SIG-M5 treated with dmso at 0.1 percent for 504 hours (cell line): ENCODE data around the gene VCPKMT.

ENCODE experiments used
- DNase-seq: peaks from one replicate; lab custom pipeline; 2025; ENCODE audit not compliant: unreplicated experiment; lab: John Stamatoyannopoulos, UW

VCPKMT gene

DNA sequence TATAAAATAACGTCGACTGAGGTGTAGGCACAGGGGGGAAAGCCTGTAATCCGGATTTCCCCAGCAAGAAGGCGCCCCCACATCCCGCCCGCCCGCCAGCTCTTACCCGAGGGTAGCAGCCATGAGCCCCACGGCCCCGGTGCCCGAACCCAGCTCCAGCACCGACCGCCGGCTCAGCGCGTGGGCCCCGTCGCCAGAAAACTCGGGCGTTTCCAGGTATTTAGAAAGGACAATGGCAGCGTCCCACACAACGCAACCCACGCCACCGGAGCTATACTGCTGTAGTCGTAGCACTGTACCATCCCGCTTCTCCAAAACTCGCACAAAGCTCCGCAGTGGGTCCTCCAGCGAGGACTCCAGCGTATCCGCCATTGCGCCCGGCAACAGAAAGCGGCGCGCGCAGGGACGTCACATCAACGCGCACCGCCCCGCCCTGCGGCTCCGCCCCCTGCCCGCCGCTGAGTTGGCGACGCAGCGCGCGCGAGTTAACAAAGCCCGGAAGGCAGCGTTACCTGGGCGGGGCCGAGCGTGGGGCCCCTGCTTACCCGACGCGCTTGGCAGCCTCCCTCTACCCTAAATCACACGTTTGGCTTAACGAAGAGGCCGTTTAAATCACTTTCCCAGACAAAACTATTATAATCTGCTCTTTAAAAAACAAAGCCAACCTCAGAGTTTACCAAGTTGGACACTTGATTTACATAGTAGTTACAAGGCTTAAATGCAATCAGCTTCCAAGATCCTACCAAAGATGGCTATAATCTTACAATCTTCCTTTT lies at the start of gene VCPKMT:
Gene VCPKMT (minus strand): TSS at position 392 of the 776 bp plus-strand sequence. CDS start 20 bp downstream, at position 372.
- DNase-seq: peak; percentile 90

- DNase-seq: no peak
Measured at GRCh38 chr14:50156111-50156510, 39.7 kb upstream of the VCPKMT start.

GRCh38 chr14:50148799-50149198 lies 32.4 kb upstream of the VCPKMT start:
- no peak for DNase-seq

DNA sequence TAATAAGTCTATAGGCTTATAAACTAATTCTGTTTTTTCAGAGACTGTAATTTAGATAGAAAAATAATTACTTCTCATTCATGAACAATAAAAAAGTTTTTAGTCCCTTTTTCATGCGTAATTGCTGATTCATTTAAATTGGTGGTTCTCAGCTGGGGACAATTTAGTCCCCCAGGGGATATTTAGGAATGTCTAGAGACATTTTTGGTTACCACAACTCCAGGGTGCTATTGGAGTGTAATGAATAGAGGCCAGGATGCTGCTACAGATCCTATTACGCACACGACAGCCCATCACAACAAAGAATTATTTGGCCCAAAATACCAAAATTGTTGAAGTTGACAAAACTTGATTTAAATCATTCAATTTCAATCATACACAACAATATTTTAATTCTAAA lies 22.8 kb upstream of the VCPKMT start:
- no peak for DNase-seq

DNA sequence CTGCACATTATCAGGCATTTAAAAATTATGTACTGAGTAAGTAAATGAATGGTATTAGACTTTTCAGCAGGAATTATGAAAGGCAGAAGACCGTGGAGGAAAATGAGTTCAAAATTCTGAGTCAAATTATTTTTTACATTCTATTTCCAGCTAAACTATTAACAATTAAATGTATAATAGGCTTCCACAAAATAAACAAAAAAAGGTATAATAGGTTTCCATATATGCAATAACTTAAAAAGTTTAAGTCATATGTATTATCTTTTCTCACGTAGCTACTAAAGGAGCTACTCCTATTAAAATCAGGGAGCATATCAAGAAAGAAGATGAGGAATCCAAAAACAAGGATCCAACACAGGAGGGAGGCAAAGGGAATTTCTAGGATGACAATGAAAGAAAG lies 11.4 kb upstream of the VCPKMT start:
- DNase-seq: no peak

DNA sequence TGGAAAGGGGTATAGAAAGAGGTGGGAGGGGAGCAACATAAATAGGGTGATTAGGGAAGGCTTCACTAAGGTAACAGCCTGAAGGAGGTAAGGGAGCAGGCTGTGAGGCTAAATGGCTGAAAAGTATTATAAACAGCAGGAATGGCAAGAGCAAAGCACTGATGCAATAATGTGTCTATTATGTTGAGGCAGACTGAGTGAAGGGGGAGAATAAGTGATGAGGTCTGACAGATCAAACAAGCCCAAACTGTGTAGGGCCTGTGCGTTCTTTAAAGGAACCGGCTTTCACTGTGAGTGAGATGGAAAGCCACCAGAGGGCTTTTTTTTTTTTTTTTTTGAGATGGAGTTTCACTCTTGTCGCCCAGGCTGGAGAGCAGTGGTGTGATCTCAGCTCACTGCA lies 6.7 kb upstream of the VCPKMT start:
- no peak for DNase-seq

GRCh38 chr14:50122291-50122690 lies 5.9 kb upstream of the VCPKMT start:
- DNase-seq: no peak

- DNase-seq: no peak
Measured at GRCh38 chr14:50121486-50121885, 5.1 kb upstream of the VCPKMT start.

DNA sequence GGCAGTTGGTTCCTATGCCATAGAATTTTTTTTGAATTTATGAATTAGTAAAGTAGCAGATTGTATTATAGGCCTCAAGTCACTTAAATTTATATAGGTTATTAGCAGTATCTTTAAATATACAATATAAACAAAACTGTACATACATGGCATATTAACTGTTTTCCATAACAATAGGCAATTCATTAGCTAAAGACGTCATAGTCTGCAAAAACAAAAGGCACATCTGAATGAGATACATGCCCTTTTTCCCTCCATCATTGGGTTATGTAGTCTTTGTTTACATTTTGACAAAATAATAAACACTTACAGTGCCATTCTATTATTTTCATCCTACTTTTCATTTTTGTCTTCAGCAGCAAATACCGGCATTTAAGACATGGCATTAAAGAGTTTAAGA lies 1.1 kb upstream of the VCPKMT start:
- DNase-seq: no peak

- DNase-seq: no peak
Measured at GRCh38 chr14:50116966-50117365, 594 bp upstream of the VCPKMT start.

DNA sequence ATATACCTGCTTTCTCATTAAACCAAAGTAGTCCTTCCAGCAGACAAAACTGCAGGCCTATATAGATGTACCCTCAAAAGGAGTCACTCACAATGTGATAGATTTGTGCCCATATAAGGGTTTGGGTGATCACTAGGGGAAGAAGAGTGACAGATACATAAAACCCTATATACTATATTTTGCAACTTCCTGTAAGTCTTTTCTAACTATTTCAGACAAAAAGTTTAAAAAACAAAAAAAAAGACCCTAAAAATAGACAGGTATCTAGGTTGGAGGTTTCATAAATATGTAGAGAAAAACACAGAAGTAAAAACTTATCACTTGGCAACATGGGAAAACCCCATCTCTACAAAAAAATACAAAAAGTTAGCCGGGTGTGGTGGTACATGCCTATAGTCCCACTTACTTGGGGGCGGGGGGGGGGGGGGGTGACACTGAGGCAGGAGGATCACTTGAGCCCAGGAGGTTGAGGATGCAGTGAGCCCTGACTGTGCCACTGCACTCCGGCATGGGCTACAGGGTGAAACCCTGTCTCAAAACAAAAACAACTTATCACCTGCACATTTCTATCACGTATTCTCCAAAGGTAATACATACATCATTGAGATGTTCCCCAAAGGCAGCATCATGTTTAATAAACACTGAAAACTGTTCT lies 2.9 kb downstream of the VCPKMT start:
- peak; percentile 55 for DNase-seq

GRCh38 chr14:50110323-50111037 lies 5.9 kb downstream of the VCPKMT start:
- DNase-seq: no peak

GRCh38 chr14:50109342-50109741 lies 7.0 kb downstream of the VCPKMT start:
- DNase-seq: no peak

DNA sequence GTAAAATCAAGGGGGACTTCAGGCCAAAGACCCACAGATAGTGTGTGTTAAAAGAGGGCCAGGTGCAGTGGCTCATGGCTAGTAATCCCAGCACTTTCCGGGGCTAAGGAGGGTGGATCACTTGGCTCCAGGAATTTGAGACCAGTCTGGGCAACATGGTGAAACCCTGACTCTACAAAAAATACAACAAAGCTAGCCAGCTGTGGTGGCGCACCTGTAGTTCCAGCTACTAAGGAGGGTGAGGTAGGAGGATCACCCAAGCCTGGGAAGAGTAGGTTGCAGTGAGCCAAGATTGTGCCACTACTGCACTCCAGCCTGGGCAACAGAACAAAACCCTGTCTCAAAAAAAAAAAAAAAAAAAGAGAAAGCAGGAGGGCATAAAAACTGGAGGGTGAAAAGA lies 8.5 kb downstream of the VCPKMT start:
- DNase-seq: no peak

- DNase-seq: no peak
Measured at GRCh38 chr14:50106178-50106577, 10.2 kb downstream of the VCPKMT start.

DNA sequence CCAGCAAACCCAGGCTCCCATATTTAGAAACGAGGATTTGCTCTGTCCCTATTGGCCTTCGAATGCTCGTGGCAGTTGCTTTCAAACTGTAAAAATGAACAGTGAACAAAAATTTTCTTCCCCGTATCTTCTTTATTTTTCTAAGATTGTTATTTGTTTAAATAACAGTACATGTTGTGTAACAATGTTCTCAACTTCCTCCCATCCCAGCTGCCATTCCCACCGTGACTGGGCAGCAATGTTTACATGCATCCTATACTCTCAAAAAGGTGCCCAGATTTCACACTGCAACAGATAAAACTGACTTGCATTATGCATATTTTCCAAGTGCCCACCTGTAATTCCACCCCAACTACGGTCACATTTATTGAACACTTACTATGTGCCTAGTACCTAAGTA lies 12.8 kb downstream of the VCPKMT start:
- no peak for DNase-seq

- no peak for DNase-seq
Measured at GRCh38 chr14:50101417-50101816, 15.0 kb downstream of the VCPKMT start.

DNA sequence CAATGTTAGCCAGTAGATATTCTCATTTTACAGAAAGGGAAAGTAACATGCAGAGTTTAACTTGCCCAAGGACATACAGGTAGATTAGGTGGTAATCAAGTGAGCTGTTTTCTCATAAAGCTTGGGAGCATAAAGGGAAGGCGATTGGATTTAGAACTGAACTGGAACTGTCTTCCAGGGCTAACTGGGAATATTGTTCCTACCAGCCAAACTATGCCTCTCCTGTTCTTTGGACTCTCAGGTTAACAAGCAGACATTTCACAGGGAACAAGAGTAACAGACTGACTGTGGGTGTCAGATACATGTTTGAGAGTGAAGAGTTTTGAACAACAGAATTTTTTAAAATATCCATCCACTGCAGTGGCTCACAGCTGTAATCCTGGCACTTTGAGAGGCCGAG lies 15.6 kb downstream of the VCPKMT start:
- DNase-seq: no peak

GRCh38 chr14:50099335-50099734 lies 17.0 kb downstream of the VCPKMT start:
- DNase-seq: no peak

DNA sequence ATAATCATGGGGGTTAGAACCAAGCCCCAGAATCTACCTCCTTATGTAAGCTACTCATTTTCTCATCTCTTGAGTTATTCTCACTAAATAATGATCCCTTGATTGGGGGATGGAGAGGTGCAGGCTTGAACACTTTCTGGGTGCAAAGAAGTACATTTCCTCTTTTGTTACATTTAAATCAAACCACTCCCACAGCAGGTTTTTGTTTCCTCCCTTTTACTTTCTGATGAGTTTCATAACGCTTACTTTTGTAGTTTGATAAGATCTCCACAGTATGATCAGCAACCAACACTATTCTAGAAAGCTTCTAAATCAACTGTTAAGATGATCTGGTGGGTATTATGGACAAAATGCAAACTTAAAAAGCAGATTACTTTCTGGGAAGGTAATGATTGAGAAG lies 20.5 kb downstream of the VCPKMT start:
- DNase-seq: peak; percentile 14

DNA sequence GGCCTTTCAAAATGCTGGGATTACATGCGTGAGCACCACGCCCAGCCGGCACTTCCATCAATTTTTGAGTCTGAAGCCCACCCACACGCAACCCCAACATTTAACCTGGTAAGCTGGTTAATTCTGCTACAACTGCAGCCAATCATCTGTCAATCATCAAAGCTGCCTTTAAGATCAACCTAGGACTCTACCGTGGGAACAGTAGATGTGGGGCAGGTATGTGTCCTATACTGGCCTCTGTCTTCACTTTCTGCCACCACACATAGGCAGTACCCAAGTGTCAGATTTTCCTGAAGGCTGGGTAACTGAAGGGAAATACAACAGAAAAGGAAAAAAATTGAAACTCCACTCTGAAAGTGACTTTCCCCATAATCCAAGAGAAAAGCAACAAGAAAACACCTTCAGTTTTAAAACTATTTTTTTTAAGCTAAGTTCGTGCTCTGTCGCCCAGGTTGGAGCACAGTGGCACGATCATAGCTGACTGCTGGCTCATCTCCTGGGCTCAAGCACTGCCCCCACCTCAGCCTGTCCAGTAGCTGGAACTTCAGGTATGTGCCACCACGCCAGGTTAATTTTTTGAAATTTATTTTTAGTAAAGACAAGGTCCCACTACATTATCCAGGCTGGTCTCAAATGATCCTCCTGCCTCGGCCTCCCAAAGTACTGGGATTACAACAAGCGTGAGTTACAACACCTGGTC lies 22.2 kb downstream of the VCPKMT start:
- DNase-seq: no peak
